CD4-positive, CD25-positive, alpha-beta regulatory T cell (primary cell): Measurements from ENCODE around the gene PDILT. TPM values are rescaled to one million over a fixed set of nuclear protein-coding genes. Genes with fewer than 3 reads are reported as not detected.
"Not testable (repeated sequence)": the region's sequence is repeated elsewhere in the genome, so short reads cannot be mapped to it uniquely, and the experiment has no call there.

ENCODE experiments used
- ATAC-seq, 2 donors: fragments of 150-1000 bp; cut with Tn5 transposase; one replicate each; pipeline ENCODE4 v1.10.0; 2021; ENCODE audit warnings: low read depth in 2 of 2, moderate number of reproducible peaks in 2 of 2, moderate library complexity in 1 of 2
- DNase-seq, 3 donors: peaks; one replicate each; pipeline versions ENCODE4 v3.0.0 to v3.0.0-alpha.2; 2012 to 2022; ENCODE audit warnings: mixed read lengths in 1 of 3
- H3K27ac ChIP-seq: one replicate; pipeline ENCODE4 v1.7.0; 2013; ENCODE audit warnings: mild to moderate bottlenecking, low read length; ENCODE audit not compliant: insufficient read depth, poor library complexity, severe bottlenecking
- H3K27me3 ChIP-seq: one replicate; pipeline ENCODE4 v1.7.0; 2013; ENCODE audit warnings: low read length; ENCODE audit not compliant: control insufficient read depth, insufficient read depth
- H3K36me3 ChIP-seq: one replicate; pipeline ENCODE4 v1.7.0; 2013; ENCODE audit warnings: mild to moderate bottlenecking, low read length, moderate library complexity; ENCODE audit not compliant: control insufficient read depth, insufficient read depth
- H3K4me1 ChIP-seq: 2 replicates; pipeline ENCODE4 v1.7.0; 2013; ENCODE audit warnings: mild to moderate bottlenecking, low read length; ENCODE audit not compliant: insufficient read depth, control insufficient read depth, poor library complexity, severe bottlenecking
- H3K4me3 ChIP-seq: one replicate; pipeline ENCODE4 v1.7.0; 2013; ENCODE audit warnings: low read depth, mild to moderate bottlenecking, low read length, moderate library complexity
- H3K9me3 ChIP-seq, 2 experiments: 1 replicate in 1 of 2; 2 replicates in 1 of 2; pipeline ENCODE4 v1.7.0; 2013; ENCODE audit warnings: low read length in 2 of 2, mild to moderate bottlenecking in 1 of 2, moderate library complexity in 1 of 2; ENCODE audit not compliant: control insufficient read depth in 2 of 2
- H3K27ac Mint-ChIP-seq, 3 donors: one replicate each; pipeline ENCODE4 v1.8.0; 2020 to 2022; ENCODE audit warnings: mild to moderate bottlenecking in 3 of 3, mixed read lengths in 3 of 3, moderate library complexity in 2 of 3
- H3K27me3 Mint-ChIP-seq: one replicate; pipeline ENCODE4 v1.8.0; 2022; ENCODE audit warnings: mild to moderate bottlenecking, mixed read lengths
- H3K36me3 Mint-ChIP-seq: one replicate; pipeline ENCODE4 v1.8.0; 2020; ENCODE audit warnings: mixed read lengths
- H3K4me1 Mint-ChIP-seq, 4 donors: one replicate each; pipeline ENCODE4 v1.8.0; 2020 to 2022; ENCODE audit warnings: mixed read lengths in 4 of 4, mild to moderate bottlenecking in 1 of 4
- H3K4me3 Mint-ChIP-seq, 4 donors: one replicate each; pipeline ENCODE4 v1.8.0; 2020 to 2022; ENCODE audit warnings: mild to moderate bottlenecking in 4 of 4, mixed read lengths in 4 of 4, moderate library complexity in 3 of 4
- H3K9me3 Mint-ChIP-seq, 7 donors: one replicate each; pipeline ENCODE4 v1.8.0; 2020 to 2022; ENCODE audit warnings: mixed read lengths in 7 of 7, mild to moderate bottlenecking in 3 of 7, moderate library complexity in 2 of 7
- polyA plus RNA-seq, 4 donors: library from polyadenylated mRNA; unstranded; fragments of 300-500 nt; fragmentation: Illumina TruSeq; gene quantifications; one replicate each; pipeline ENCODE4 v1.2.3, GENCODE V29; 2021
- total RNA-seq: library from RNA; stranded (reverse); gene quantifications from one replicate; pipeline ENCODE4 v1.2.3, GENCODE V29; 2022

PDILT gene
- total RNA-seq (not detected), polyA plus RNA-seq (not detected)

- H3K4me3 Mint-ChIP-seq = no peak within 1 kb of the TSS
- Histone ChIP-seq H3K4me3 (no peak within 1 kb of the TSS), H3K27ac (no peak within 1 kb of the TSS), H3K9me3 (no peaks in the 10 kb centered on the region), H3K27me3 (no peaks in the 10 kb centered on the region), H3K4me1 (no peaks in the 10 kb centered on the region), H3K36me3 (no peaks in the 10 kb centered on the region)
- no peak for ATAC-seq
- H3K27ac Mint-ChIP-seq = peak within 1 kb of the TSS in 1 of 3 donors; percentile 7
- H3K27me3 Mint-ChIP-seq = peaks cover 4% of the 10 kb centered on the region
- no peaks in the 10 kb centered on the region for H3K4me1 Mint-ChIP-seq
- no peaks in the 10 kb centered on the region for H3K36me3 Mint-ChIP-seq
- no peak for DNase-seq
- no peaks in the 10 kb centered on the region for H3K9me3 Mint-ChIP-seq
Measured at GRCh38 chr16:20404637-20405036, at the start of gene PDILT. Gene PDILT, minus strand, starts transcription at chr16:20404737. Its CDS starts 5,437 bp downstream, at chr16:20399300.

- not testable (repeated sequence) for H3K4me1 ChIP-seq, H3K4me3 ChIP-seq, H3K27ac ChIP-seq, H3K36me3 ChIP-seq, H3K4me3 Mint-ChIP-seq, H3K27me3 ChIP-seq, H3K27ac Mint-ChIP-seq, H3K4me1 Mint-ChIP-seq, H3K36me3 Mint-ChIP-seq, H3K27me3 Mint-ChIP-seq, DNase-seq, ATAC-seq, H3K9me3 ChIP-seq, H3K9me3 Mint-ChIP-seq
Measured at GRCh38 chr16:20453633-20454032, 49.1 kb upstream of the PDILT start.

GRCh38 chr16:20451364-20451763 lies 46.8 kb upstream of the PDILT start, which contains the start of gene ACSM2A:
Gene ACSM2A, plus strand, starts transcription at chr16:20451521. Its CDS starts 8,594 bp downstream, at chr16:20460115.
- not testable (repeated sequence) for H3K27ac ChIP-seq, DNase-seq, H3K9me3 Mint-ChIP-seq, H3K4me3 Mint-ChIP-seq, H3K27me3 Mint-ChIP-seq, H3K36me3 Mint-ChIP-seq, H3K36me3 ChIP-seq, H3K27me3 ChIP-seq, H3K4me1 Mint-ChIP-seq, ATAC-seq, H3K4me3 ChIP-seq, H3K9me3 ChIP-seq, H3K4me1 ChIP-seq, H3K27ac Mint-ChIP-seq

- H3K27me3 Mint-ChIP-seq, H3K36me3 ChIP-seq, H3K4me3 ChIP-seq, ATAC-seq, H3K27me3 ChIP-seq, H3K9me3 ChIP-seq, DNase-seq, H3K9me3 Mint-ChIP-seq, H3K27ac ChIP-seq, H3K4me1 ChIP-seq, H3K36me3 Mint-ChIP-seq, H3K4me3 Mint-ChIP-seq, H3K4me1 Mint-ChIP-seq, H3K27ac Mint-ChIP-seq: not testable (repeated sequence)
Measured at GRCh38 chr16:20446652-20447393, 42.3 kb upstream of the PDILT start.

- not testable (repeated sequence) for H3K9me3 ChIP-seq, H3K27me3 Mint-ChIP-seq, H3K9me3 Mint-ChIP-seq, H3K4me3 ChIP-seq, H3K4me1 Mint-ChIP-seq, H3K27ac ChIP-seq, ATAC-seq, H3K36me3 Mint-ChIP-seq, H3K4me3 Mint-ChIP-seq, H3K36me3 ChIP-seq, H3K27ac Mint-ChIP-seq, H3K4me1 ChIP-seq, H3K27me3 ChIP-seq, DNase-seq
Measured at GRCh38 chr16:20441859-20442258, 37.3 kb upstream of the PDILT start.

GRCh38 chr16:20441191-20441590 lies 36.7 kb upstream of the PDILT start:
- Histone ChIP-seq H3K36me3 (no peaks in the 10 kb centered on the region), H3K27ac (no peak overlapping the region), H3K27me3 (no peaks in the 10 kb centered on the region), H3K4me1 (no peaks in the 10 kb centered on the region), H3K4me3 (no peak overlapping the region), H3K9me3 (no peaks in the 10 kb centered on the region)
- no peaks in the 10 kb centered on the region for H3K9me3 Mint-ChIP-seq
- no peaks in the 10 kb centered on the region for H3K36me3 Mint-ChIP-seq
- H3K4me1 Mint-ChIP-seq = no peaks in the 10 kb centered on the region
- H3K27ac Mint-ChIP-seq = no peak overlapping the region
- ATAC-seq (no peak), DNase-seq (no peak)
- H3K27me3 Mint-ChIP-seq = no peaks in the 10 kb centered on the region
- H3K4me3 Mint-ChIP-seq = no peak overlapping the region

- not testable (repeated sequence) for H3K4me3 ChIP-seq
Measured at GRCh38 chr16:20440731-20441130, 36.2 kb upstream of the PDILT start.

GRCh38 chr16:20439820-20440231 lies 35.3 kb upstream of the PDILT start:
- H3K4me1 ChIP-seq, H3K4me3 ChIP-seq, H3K4me1 Mint-ChIP-seq, H3K27ac ChIP-seq, H3K9me3 Mint-ChIP-seq, H3K27me3 ChIP-seq, H3K9me3 ChIP-seq, H3K27me3 Mint-ChIP-seq, H3K27ac Mint-ChIP-seq, H3K4me3 Mint-ChIP-seq, ATAC-seq, DNase-seq, H3K36me3 ChIP-seq, H3K36me3 Mint-ChIP-seq: not testable (repeated sequence)

More at GRCh38 chr16:20440731-20441130, 36.2 kb upstream of the PDILT start:
- H3K9me3 Mint-ChIP-seq, DNase-seq, H3K36me3 Mint-ChIP-seq, H3K27me3 Mint-ChIP-seq, H3K9me3 ChIP-seq, H3K4me3 Mint-ChIP-seq, H3K36me3 ChIP-seq, H3K4me1 ChIP-seq, H3K4me1 Mint-ChIP-seq, H3K27ac ChIP-seq, H3K27ac Mint-ChIP-seq, H3K27me3 ChIP-seq, ATAC-seq: not testable (repeated sequence)
